ENCODE measurements around the gene OR13C5.

The OR13C5 gene

GRCh38 chr9:104553261-104553660 is 46.0 kb downstream of the OR13C5 start:
- DNase-seq: no peak

Measured in hypothalamus (tissue), 51 donors.